GM12878 (cell line): ENCODE measurements around the gene FOXF1. TPM values are rescaled to one million over a fixed set of nuclear protein-coding genes. Genes with fewer than 3 reads are reported as not detected.

Source experiments
- ATAC-seq: fragments of 200-7000 bp; cut with Tn5 transposase; 3 replicates; pipeline ENCODE4 v1.9.1; 2020; ENCODE audit warnings: mild to moderate bottlenecking, moderate library complexity
- BruUV-seq: library from RNA; stranded (reverse); fragments of 400-500 nt; replicated peaks from 2 replicates; lab custom pipeline; 2021; lab: Mats Ljungman, UMichigan
- CTCF ChIA-PET: fragments of 300-600 bp; sonication (Branson Sonifier 250); formaldehyde crosslinking; extraction: SDS; loops from one replicate; lab custom pipeline; 2021; ENCODE audit warnings: inconsistent platforms; lab: Yijun Ruan, JAX
- POLR2A ChIA-PET: fragments of 350-600 bp; formaldehyde crosslinking; extraction: SDS; loops from one replicate; lab custom pipeline; 2021; ENCODE audit warnings: inconsistent platforms; lab: Charles Lee
- RAD21 ChIA-PET: fragments of 300-600 bp; sonication (Branson Sonifier 250); formaldehyde crosslinking; loops from one replicate; lab custom pipeline; 2023; ENCODE audit warnings: antibody characterized with exemption; ENCODE audit not compliant: unreplicated experiment; lab: Charles Lee
- SMC1A ChIA-PET: fragments of 300-600 bp; sonication (Branson Sonifier 250); formaldehyde crosslinking; loops from one replicate; lab custom pipeline; 2023; ENCODE audit not compliant: unreplicated experiment, uncharacterized antibody; lab: Charles Lee
- DNase-seq: peaks from one replicate; pipeline ENCODE4 v3.0.0-alpha.2; 2011; ENCODE audit warnings: low read depth, low spot score
- FAIRE-seq: peaks from 3 replicates; lab custom pipeline; 2011; peaks lifted over from hg19 to GRCh38; lab: Jason Lieb, UNC
- H2AFZ ChIP-seq: 2 replicates; pipeline ENCODE4 v1.6.0; 2011; ENCODE audit warnings: low read depth, low read length, control low read depth; ENCODE audit not compliant: control insufficient read depth
- H3K27ac ChIP-seq: 2 replicates; pipeline ENCODE4 v1.5.1; 2011; ENCODE audit warnings: control low read depth; ENCODE audit not compliant: control insufficient read depth, insufficient read depth
- H3K27me3 ChIP-seq, 2 experiments: replicated peaks in 1 of 2; 2 replicates each; pipeline versions ENCODE4 v1.6.0 to v1.6.1; 2011; ENCODE audit warnings: low read length in 1 of 2; ENCODE audit not compliant: control insufficient read depth in 2 of 2, insufficient read depth in 2 of 2
- H3K36me3 ChIP-seq, 2 experiments: 2 replicates each; pipeline ENCODE4 v1.5.1; 2011; ENCODE audit warnings: low read length in 1 of 2; ENCODE audit not compliant: control insufficient read depth in 2 of 2, insufficient read depth in 2 of 2
- H3K4me1 ChIP-seq: 2 replicates; pipeline ENCODE4 v1.6.1; 2011; ENCODE audit warnings: mild to moderate bottlenecking, low read length, moderate library complexity, mixed read lengths; ENCODE audit not compliant: control insufficient read depth, insufficient read depth
- H3K4me2 ChIP-seq: 2 replicates; pipeline ENCODE4 v1.6.0; 2011; ENCODE audit warnings: control low read depth; ENCODE audit not compliant: control insufficient read depth, insufficient read depth
- H3K4me3 ChIP-seq: fragments of 200-600 bp; sonication (generic); 2 replicates; pipeline ENCODE4 v1.5.1; 2016
- H3K79me2 ChIP-seq: 2 replicates; pipeline ENCODE4 v1.6.0; 2011; ENCODE audit warnings: low read length; ENCODE audit not compliant: control insufficient read depth, insufficient read depth
- H3K9ac ChIP-seq: 2 replicates; pipeline ENCODE4 v1.8.0; 2011; ENCODE audit warnings: low read length, control low read depth, mixed read lengths; ENCODE audit not compliant: control insufficient read depth, insufficient read depth
- H3K9me3 ChIP-seq: replicated peaks from 3 replicates; pipeline ENCODE4 v1.5.1; 2011; ENCODE audit warnings: mild to moderate bottlenecking, low read length; ENCODE audit not compliant: control insufficient read depth, insufficient read depth
- H4K20me1 ChIP-seq: 2 replicates; pipeline ENCODE4 v1.6.0; 2011; ENCODE audit not compliant: control insufficient read depth, insufficient read depth
- GABPA ChIP-seq: IDR thresholded peaks from 2 replicates; pipeline ENCODE4 v1.6.1; 2014; ENCODE audit warnings: antibody characterized with exemption, low read depth, mild to moderate bottlenecking, inconsistent platforms
- NFYB ChIP-seq: IDR thresholded peaks from 2 replicates; pipeline ENCODE4 v1.6.1; 2011; ENCODE audit warnings: low read depth, mild to moderate bottlenecking, low read length, improper control_type of control experiment, moderate library complexity; ENCODE audit not compliant: insufficient read depth
- NR2C1 ChIP-seq: fragments of 450-650 bp; IDR thresholded peaks from 2 replicates; pipeline ENCODE4 v1.6.1; 2017; ENCODE audit warnings: antibody characterized with exemption, mild to moderate bottlenecking, moderate library complexity
- REST ChIP-seq: IDR thresholded peaks from 2 replicates; pipeline ENCODE4 v1.6.1; 2012; ENCODE audit warnings: mild to moderate bottlenecking, low read depth, low read length
- WGBS: methylation state at CpG from one replicate; pipeline ENCODE4 v1.1.6; 2016; ENCODE audit warnings: low lambda C conversion rate; ENCODE audit not compliant: insufficient replicate concordance, insufficient coverage; ENCODE audit errors: missing lambda C conversion rate; 5-methylcytosine and 5-hydroxymethylcytosine counted together
- in situ Hi-C: fragments of 300-500 bp; cut with MboI; formaldehyde crosslinking; loops from 9 replicates; pipeline ENCODE4 v1.14.3; 2018; ENCODE audit warnings: mixed read lengths
- intact Hi-C: fragments of 100-400 bp; cut with micrococcal nuclease; formaldehyde crosslinking; loops from one replicate; pipeline ENCODE4 v1.14.2; 2022; ENCODE audit not compliant: unreplicated experiment
- polyA plus RNA-seq, 11 experiments: library from polyadenylated mRNA; depleted of rRNA in 4 of 11; unstranded in 6 of 11; stranded (reverse) in 5 of 11; fragments of >200 nt; fragmentation: Nextera tagmentation in 4 of 11; fragmentation: Illumina TruSeq in 1 of 11; extraction: Ambion mirVana in 4 of 11; extraction: Trizol in 1 of 11; gene quantifications; 1 replicate in 1 of 11; 2 replicates in 10 of 11; pipeline versions ENCODE4 v1.2.1 to v1.2.3, GENCODE V29; 2011 to 2016; ENCODE audit warnings: inconsistent platforms in 2 of 11, missing spikeins in 2 of 11, low read depth in 1 of 11
- total RNA-seq, 4 experiments: library from RNA; depleted of rRNA in 3 of 4; stranded (reverse); fragments of >200 nt in 3 of 4; fragmentation: Illumina TruSeq in 1 of 4; extraction: Trizol in 1 of 4; gene quantifications; 2 replicates each; pipeline versions ENCODE4 v1.2.1 to v1.2.3, GENCODE V29; 2013 to 2021

FOXF1 gene
- total and polyA plus RNA-seq, 10 of the 15 experiments (the other 5 are each of a cell fraction or from before 2014, with no cell fraction given) = 0.01 TPM; not detected in 9

- H4K20me1 ChIP-seq = no peaks in the 10 kb centered on the region
- intact Hi-C loops = no loop called here
- CTCF ChIA-PET = no interaction called here
- no peak overlapping the region for H3K4me2 ChIP-seq
- no peak for TF ChIP-seq REST
- TF ChIP-seq NR2C1 = peak; percentile 33; the same call in 1 of the 2 replicates
- TF ChIP-seq GABPA = 0 out of 2 replicates have a peak, but pooled peaks have one; percentile 31
- TF ChIP-seq NFYB = peak; percentile 74
- ATAC-seq (no peak), FAIRE-seq (no peak), DNase-seq (no peak)
- H2AFZ ChIP-seq = no peak overlapping the region
- RAD21 ChIA-PET = no interaction called here
- no peaks in the 10 kb centered on the region; the same call in 2 of the 3 replicates for H3K9me3 ChIP-seq
- BruUV-seq = no TSS peak
- H3K4me1 ChIP-seq = no peaks in the 10 kb centered on the region
- 3% methylated on average over 5 of the region's 5 CpGs for WGBS
- SMC1A ChIA-PET = no interaction called here
- no peak overlapping the region for H3K27ac ChIP-seq
- H3K36me3 ChIP-seq = no peaks in the 10 kb centered on the region
- H3K27me3 ChIP-seq = peaks cover 0 to 4% of the 10 kb centered on the region in 2 experiments; a peak in 3 of 4 replicates
- no peak overlapping the region for H3K9ac ChIP-seq
- in situ Hi-C loops = no loop called here
- H3K79me2 ChIP-seq = no peaks in the 10 kb centered on the region
- POLR2A ChIA-PET = no interaction called here
- no peak overlapping the region for H3K4me3 ChIP-seq
Measured at GRCh38 chr16:86484240-86484639, 26.1 kb upstream of the FOXF1 start.
